ENCODE measurements around the gene KDM6A.
"Not testable (repeated sequence)": the region's sequence is repeated elsewhere in the genome, so short reads cannot be mapped to it uniquely, and the experiment has no call there.

KDM6A gene

DNA sequence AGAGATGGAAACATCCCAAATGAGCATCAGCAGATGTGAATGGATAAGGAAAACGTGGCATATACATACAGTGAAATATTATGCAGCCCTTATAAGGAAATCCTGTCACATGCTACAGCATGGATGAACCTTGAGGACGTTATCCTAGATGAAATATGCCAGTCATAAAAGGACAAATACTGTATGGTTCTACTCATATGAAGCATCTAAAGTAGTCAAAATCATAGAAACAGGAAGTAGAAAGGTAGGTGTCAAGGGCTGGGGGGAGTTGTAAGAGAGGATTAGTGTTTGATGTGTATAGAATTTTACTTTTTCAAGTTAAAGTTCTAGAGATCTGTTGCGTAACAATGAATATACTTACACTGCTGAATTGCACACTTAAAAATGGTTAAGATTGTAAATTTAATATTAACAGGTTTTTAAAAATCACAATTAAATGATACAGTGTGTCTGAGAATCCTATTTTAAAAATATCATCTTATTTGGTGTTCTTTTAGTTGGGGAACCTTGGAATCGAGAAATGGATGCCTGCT is 58.5 kb downstream of the KDM6A start:
- DNase-seq: no peak

- DNase-seq: no peak
Observed at GRCh38 chrX:44935172-44935571, 62.2 kb downstream of the KDM6A start.

DNA sequence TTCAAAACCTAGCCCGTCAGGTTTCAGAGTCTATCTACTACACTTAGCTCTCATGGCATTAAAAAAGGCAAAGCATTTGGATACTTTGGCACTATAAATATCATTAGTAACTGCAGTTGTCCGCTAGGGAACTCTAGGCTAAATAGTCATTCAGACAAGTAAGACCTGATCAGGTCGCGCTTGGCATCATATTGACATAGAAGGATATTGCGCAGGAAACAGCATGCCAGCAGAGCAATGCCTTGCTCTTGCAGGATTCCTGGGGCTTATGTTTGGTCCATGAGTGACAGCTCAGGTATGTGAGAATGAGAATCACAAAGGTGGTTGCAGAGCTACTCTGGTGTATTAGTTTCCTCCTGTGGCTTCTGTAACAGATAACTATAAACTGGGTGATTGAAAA is 62.7 kb downstream of the KDM6A start:
- no peak for DNase-seq

- DNase-seq: no peak
Observed at GRCh38 chrX:44937606-44938005, 64.6 kb downstream of the KDM6A start.

GRCh38 chrX:44938111-44938510 is 65.1 kb downstream of the KDM6A start:
- DNase-seq: no peak

GRCh38 chrX:44940541-44940940 is 67.6 kb downstream of the KDM6A start:
- DNase-seq: not testable (repeated sequence)

DNA sequence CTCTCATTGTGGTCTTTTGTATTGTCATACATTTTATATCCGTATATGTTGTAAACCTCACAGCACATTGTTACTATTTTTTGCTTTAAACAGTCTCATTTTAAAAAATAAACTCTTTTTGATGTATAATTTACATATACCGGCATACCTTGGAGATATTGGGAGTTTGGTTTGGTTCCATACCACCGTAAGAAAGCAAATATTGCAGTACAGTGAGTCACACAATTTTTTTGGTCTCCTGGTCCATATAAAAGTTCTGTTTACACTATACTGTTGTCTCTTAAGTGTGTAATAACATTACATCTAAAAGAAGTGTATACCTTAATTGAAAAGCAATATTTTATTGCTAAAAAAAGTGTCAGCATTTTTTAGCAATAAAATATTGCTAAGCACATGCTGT is 70.0 kb downstream of the KDM6A start:
- no peak for DNase-seq

- no peak for DNase-seq
Observed at GRCh38 chrX:44944894-44945293, 71.9 kb downstream of the KDM6A start.

GRCh38 chrX:44945736-44946135 is 72.7 kb downstream of the KDM6A start:
- no peak for DNase-seq

- DNase-seq: no peak
Observed at GRCh38 chrX:44946771-44947170, 73.8 kb downstream of the KDM6A start.

DNA sequence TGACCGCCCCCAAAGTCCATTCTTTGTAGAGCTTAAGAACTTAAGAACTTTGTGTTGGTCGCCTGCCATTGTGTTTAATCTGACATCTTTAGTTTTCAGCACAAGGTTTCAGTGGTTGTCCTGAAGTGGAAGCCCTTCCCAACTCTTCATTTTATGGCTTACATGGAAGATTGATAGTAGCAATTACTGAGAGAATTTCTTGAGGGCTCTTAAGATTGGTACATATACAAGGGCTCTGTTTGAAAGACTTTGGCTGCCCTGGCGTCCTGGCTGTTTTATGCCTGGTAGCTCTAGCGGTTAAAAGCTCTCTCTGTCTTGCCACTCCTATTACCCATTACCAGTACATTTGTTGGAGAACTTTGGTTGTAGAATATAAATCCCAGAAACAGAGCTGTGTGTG is 75.0 kb downstream of the KDM6A start:
- DNase-seq: no peak

DNA sequence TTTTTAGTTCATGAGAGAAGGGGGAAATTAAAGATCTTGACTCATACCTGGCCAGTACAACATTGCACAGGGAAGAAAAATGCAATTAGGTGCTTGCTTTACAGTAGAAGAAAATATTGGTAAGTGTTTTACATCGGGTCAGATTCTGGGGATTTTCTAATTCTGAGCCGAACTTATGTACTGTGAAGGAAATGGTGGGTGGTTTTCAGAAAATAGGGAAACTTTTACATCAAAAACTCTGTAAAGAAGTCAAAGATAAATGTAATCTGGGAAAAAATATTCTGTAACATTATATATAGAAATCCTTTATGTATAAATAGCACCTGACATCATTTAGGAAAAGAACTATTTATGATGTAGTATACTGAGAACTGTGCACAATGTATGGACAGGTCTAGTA is 75.4 kb downstream of the KDM6A start:
- no peak for DNase-seq

GRCh38 chrX:44949125-44949524 is 76.1 kb downstream of the KDM6A start:
- DNase-seq: no peak

DNA sequence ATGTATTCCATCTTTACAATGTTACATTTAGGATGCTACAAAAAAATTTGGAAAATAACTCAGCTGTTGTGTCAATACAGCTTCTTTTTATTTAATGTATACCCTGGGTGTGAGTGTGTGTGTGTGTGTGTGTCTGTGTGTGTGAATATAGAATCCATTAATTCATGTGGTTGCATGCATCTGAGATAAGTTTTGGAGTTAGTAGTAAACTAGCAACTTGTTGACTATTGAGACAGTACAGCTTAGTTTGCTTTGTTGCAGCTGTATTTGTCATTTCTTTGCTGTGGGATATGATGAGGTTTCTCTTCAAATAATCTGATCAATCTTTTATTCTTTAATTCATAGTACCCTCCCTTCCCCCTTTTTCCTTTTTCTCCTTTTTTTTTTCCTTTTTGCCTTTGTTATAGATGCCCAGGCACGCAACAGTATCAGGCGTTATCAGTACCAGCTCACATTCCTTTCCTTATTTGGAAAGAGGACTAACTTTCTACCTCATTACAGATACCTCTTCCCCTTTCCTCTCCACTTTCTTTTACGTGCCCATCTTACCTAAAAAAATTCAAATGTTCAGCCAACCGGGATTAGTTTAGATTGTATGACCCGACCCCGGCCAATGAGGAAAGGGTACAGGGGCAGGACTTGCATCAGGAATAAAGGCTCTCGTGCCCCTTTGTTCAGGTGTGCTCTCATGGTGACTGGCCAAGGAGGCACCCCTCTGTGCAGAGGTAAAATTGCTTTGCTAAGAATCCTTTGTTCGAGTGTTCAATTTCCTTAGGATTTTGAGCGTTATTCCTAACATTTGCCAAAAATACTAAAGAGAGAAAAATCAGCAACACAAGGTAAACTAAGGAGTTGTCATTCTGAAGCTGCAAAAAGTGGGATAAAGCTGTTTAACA is 77.7 kb downstream of the KDM6A start:
- not testable (repeated sequence) for DNase-seq

DNA sequence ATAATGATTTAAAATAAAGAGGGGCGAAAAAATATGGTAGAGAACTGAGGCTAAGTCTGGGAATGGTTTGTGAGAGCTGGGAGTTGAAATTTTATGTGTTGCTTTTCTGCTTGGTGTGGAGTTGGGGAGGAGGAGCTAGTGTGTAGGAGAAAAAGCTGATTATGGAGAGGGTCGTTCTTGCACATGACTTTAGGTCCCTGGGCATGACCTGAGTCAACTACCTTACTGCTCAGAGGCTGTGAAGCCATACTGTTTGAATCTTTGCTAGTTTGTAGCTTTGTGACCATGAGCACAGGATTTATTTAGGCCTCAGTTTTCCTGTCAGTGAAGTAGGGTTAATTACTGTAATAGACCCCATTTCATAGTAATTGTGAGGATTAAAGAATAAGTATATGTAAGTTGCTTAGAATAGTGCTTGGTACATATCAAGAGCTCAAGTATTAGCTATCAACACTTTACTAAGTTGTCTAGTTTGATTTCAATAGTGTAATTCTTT is 78.6 kb downstream of the KDM6A start:
- no peak for DNase-seq

DNA sequence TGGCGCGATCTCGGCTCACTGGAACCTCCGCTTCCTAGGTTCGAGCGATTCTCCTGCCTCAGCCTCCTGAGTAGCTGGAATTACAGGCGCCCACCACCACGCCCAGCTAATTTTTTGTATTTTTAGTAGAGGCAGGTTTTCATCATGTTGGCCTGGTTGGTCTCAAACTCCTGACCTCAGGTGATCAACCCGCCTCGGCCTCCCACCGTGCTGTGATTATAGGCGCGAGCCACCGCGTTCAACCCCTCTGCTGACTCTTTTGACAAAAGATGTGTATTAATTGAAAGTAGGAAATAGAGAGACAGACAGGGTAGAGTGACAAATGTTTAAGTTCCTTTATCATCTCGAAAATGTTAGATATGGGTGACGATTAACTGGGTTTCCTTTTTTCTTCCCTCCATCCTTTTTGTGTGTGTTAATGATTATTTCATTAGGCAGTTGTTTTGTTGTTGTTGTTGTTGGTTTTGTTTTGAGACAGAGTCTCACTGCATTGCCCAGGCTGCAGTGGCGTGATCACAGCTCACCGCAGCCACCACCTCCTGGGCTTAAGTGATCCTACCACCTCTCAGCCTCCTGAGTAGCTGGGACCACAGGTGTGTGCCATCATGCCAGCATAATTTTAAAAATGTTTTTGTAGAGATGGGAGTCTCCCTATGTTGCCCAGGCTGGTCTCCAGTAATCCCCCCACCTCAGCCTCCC is 79.5 kb downstream of the KDM6A start:
- DNase-seq: no peak

DNA sequence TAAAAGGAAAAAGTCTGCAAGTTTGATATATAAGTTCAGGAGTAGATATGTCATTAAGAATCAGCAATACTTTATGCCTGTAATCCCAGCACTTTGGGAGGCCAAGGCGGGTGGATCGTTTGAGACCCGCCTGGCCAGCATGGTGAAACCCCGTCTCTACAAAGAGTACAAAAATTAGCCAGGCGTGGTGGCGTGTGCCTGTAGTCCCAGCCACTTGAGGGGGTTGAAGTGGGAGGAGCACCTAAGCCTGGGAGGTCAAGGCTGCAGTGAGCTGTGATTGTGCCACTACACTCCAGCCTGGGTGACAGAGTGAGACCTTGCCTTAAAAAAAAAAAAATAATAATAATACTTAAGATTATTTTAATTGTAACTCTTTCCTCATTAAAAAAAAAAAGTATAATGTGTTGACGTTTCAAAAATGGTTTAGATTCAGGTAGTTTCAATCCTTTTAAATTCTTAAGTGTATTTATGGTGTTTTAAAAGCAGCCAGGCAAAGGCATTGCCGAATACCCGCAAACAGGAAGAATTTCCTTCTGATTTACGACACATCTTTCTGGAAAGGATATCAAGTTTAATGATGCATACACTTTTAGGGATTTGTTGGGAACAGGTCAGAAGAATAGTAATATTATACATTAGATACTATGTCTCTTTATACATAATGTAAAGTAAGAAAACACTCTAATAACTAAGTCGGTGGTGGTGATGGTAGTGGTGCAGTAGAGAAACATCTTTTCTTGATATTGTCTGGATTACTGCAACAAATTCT is 80.9 kb downstream of the KDM6A start:
- DNase-seq: no peak

DNA sequence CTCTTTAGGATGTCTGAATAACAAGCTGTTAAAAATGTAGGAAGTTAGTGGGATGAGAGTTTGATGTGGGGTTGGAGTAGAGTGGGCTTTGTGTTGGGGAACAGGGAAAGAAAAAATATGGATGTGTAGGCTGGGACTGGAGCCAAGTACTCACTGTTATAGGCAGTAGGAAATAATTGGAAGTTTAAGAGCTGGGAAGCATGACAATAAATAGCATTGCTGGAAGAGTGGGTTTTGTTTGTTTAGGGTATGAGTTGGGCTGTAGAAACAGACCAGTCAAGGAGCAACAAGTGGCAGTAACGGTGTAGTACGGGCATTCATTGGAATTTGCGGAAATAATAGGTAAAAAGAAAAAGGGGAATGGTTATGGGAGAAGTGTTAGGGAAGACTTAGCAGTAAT is 81.6 kb downstream of the KDM6A start:
- peak; percentile 21 for DNase-seq

DNA sequence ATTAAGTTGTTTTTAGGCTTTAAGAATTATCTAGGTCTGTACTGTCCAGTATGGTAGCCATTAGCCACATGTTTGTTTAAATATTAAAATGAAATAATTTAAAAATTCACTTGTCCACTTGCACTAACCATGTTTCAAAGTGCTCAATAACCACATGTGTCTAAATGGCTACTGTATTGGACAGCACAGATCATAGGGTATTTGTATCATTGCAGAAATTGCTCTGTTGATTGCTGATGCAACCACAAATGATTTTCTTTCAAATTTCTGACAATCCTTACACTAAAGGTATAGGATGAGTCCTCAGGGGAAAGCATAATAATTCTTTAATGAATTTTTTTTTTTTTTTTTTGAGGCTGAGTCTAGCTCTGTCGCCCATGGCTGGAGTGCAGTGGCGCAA is 84.9 kb downstream of the KDM6A start:
- DNase-seq: no peak

DNA sequence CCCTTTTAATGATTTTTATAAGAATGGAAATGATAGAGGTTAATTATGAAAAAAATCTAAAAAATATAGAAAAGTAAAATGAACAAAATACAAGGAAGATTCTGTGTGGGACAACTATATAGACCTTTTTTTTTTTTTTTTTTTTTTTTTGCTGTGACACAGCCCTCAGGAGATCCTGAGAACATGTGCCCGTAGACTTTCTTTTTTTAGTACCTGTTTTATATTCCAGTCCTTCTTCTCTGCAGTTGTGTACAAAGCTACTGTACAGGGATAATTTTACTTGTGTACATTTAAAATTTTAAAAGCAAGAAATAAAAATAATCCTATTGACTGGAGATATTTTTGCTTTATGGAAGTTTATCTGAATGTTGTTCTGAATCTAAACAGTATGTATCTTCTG is 85.5 kb downstream of the KDM6A start:
- DNase-seq: no peak

DNA sequence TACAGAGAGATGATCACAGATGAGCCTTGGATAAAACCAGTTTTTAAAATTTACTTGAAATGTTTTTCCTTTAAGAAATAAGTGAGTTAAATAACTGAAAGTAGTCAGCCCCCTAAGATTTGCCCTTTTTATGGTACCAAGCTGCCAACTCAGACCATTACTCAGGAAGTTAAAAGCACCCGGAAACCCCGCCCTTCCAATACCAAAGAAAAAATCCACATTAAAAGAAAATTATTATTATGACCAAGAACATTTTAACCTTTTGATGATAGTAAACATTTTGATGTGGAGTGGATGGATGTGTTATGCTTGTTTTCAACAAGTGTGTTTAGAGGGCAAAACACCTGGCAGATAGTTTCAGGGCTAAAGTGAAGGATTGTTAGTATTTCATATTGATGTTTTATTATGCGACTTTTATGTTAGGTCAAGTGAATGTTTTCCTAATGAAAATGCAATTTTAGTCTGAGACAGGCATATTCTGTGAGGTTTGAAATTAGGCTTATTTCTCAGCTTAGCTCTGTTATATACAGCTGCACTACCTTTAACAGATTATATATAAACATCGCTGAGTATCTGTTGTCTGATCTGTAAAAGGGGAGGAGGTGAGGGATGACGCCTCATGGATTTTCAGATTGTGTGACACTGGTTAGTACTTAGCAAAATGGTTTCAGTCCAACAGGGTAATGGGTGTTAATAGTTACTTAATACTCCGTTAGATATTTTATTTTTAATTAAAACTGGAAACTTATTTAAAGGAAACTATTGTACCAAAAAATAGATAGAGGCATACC is 89.0 kb downstream of the KDM6A start:
- DNase-seq: no peak

DNA sequence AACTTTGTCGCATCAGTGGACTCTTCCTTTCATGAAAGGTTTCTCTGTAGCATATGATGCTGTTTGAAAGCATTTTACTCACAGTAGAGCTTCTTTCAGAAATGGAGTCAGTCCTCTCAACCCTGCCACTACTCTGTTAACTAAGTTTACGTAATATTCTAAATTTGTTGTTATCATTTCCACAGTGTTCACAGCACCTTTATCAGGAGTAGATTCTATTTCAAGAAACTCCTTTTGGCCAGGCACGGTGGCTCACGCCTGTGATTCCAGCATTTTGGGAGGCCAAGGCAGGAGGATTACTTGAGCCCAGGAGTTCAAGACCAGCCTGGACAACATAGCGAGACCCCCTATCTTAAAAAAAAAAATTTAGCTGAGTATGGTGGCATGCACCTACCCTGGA is 90.0 kb downstream of the KDM6A start:
- no peak for DNase-seq
